MCF 10A (cell line): Measurements from ENCODE around the gene FOXN3. TPM values are rescaled to one million over a fixed set of nuclear protein-coding genes. Genes with fewer than 3 reads are reported as not detected.

Source experiments
- BruUV-seq: library from RNA; stranded (reverse); fragments of 400-500 nt; replicated peaks from 2 replicates; lab custom pipeline; 2021; lab: Mats Ljungman, UMichigan
- CTCF ChIA-PET: fragments of 300-600 bp; sonication (Branson Sonifier 250); formaldehyde crosslinking; extraction: SDS; loops from one replicate; lab custom pipeline; 2021; ENCODE audit warnings: antibody characterized with exemption, inconsistent platforms; lab: Yijun Ruan, JAX
- POLR2A ChIA-PET: fragments of 300-600, 350-650 bp; sonication (Branson Sonifier 250); formaldehyde crosslinking; extraction: SDS; loops from one replicate; lab custom pipeline; 2020; ENCODE audit warnings: antibody characterized with exemption, inconsistent platforms; lab: Yijun Ruan, JAX
- DNase-seq: peaks from one replicate; pipeline ENCODE4 v3.0.0-alpha.2; 2018; ENCODE audit not compliant: unreplicated experiment
- H3K27ac Mint-ChIP-seq: one replicate; pipeline ENCODE4 v1.8.0; 2022; ENCODE audit warnings: mild to moderate bottlenecking, low read depth, mixed read lengths; ENCODE audit not compliant: unreplicated experiment
- H3K27me3 Mint-ChIP-seq: one replicate; pipeline ENCODE4 v1.8.0; 2022; ENCODE audit warnings: mixed read lengths; ENCODE audit not compliant: insufficient read depth, unreplicated experiment
- H3K36me3 Mint-ChIP-seq: one replicate; pipeline ENCODE4 v1.8.0; 2022; ENCODE audit warnings: mild to moderate bottlenecking, moderate library complexity, mixed read lengths; ENCODE audit not compliant: insufficient read depth, unreplicated experiment
- H3K4me1 Mint-ChIP-seq: one replicate; pipeline ENCODE4 v1.8.0; 2022; ENCODE audit warnings: mixed read lengths; ENCODE audit not compliant: insufficient read depth, unreplicated experiment
- H3K4me3 Mint-ChIP-seq: one replicate; pipeline ENCODE4 v1.8.0; 2022; ENCODE audit warnings: mild to moderate bottlenecking, moderate library complexity, mixed read lengths; ENCODE audit not compliant: unreplicated experiment
- H3K9me3 Mint-ChIP-seq: one replicate; pipeline ENCODE4 v1.8.0; 2022; ENCODE audit warnings: mixed read lengths; ENCODE audit not compliant: unreplicated experiment
- intact Hi-C: fragments of 100-400 bp; cut with micrococcal nuclease; formaldehyde crosslinking; loops from 2 replicates; pipeline ENCODE4 v1.14.1; 2022
- total RNA-seq: library from RNA; stranded (reverse); gene quantifications from 2 replicates; pipeline ENCODE4 v1.2.3, GENCODE V29; 2022
- TF ChIP-seq, protein P1 (sequence below): fragments of 200-600 bp; IDR thresholded peaks from one replicate; pipeline ENCODE4 v1.8.0; 2022; ENCODE audit warnings: antibody characterized with exemption, mild to moderate bottlenecking; ENCODE audit not compliant: unreplicated experiment

Gene FOXN3
- total RNA-seq, 1 experiment from 2014 or later, result 27.1 TPM

DNA sequence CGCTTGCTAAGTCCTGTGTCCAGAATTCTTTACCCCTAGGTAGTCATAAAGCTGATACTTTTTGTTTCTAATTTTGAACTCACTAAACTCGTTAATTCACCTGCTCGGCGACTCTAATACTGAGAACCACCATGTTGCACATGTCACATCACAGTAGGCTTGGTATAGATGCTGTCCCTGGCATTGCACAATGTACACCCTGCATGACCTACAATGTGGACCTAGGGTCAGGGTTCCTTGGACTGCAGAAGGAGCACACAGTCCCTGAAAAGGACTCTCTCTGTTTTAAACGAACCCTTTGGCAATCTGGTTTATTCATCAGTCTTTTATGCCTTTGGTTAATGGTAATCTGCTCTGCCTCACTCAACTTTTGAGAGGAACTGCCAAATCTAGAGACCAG, 272.4 kb downstream of the FOXN3 start:
- no peaks in the 10 kb centered on the region for H3K27me3 Mint-ChIP-seq
- H3K27ac Mint-ChIP-seq, result no peak overlapping the region
- DNase-seq, result no peak
- TF ChIP-seq, protein P1, sequence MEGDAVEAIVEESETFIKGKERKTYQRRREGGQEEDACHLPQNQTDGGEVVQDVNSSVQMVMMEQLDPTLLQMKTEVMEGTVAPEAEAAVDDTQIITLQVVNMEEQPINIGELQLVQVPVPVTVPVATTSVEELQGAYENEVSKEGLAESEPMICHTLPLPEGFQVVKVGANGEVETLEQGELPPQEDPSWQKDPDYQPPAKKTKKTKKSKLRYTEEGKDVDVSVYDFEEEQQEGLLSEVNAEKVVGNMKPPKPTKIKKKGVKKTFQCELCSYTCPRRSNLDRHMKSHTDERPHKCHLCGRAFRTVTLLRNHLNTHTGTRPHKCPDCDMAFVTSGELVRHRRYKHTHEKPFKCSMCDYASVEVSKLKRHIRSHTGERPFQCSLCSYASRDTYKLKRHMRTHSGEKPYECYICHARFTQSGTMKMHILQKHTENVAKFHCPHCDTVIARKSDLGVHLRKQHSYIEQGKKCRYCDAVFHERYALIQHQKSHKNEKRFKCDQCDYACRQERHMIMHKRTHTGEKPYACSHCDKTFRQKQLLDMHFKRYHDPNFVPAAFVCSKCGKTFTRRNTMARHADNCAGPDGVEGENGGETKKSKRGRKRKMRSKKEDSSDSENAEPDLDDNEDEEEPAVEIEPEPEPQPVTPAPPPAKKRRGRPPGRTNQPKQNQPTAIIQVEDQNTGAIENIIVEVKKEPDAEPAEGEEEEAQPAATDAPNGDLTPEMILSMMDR, result no peak
- H3K4me1 Mint-ChIP-seq, result peaks cover 9% of the 10 kb centered on the region
- BruUV-seq, result no TSS peak
- no peaks in the 10 kb centered on the region for H3K9me3 Mint-ChIP-seq
- intact Hi-C loops, result no loop called here
- no peak overlapping the region for H3K4me3 Mint-ChIP-seq
- CTCF ChIA-PET, result no interaction called here
- H3K36me3 Mint-ChIP-seq, result no peaks in the 10 kb centered on the region
- POLR2A ChIA-PET, result interaction anchor here (1.6 kb wide), 1 partner anchor 10 kb away, joined by 5 read pairs; no protein-coding TSS in a partner anchor

DNA sequence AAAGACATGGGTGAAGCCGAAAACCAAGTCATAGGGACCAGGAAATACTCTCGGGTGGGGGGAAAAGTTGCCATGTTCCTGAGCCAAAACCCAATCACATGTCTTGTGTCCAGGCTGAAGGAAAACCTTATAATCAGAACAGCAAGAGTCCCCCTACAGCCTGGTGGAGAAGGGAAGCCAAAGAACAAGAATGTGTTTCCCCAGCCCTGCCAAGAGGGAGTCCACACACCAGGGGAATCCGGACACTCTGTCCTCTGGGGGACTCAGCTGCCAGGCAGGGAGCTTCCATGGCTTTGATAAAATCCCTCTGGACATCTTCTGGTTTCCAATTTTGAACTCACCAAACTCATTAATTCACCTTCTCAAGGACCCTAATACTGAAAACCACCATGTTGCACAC, 273.0 kb downstream of the FOXN3 start:
- intact Hi-C loops, result no loop called here
- Mint-ChIP-seq H3K9me3 (no peaks in the 10 kb centered on the region), H3K36me3 (no peaks in the 10 kb centered on the region), H3K27ac (no peak overlapping the region), H3K4me1 (peaks cover 9% of the 10 kb centered on the region), H3K4me3 (no peak overlapping the region), H3K27me3 (no peaks in the 10 kb centered on the region)
- ChIA-PET CTCF (no interaction called here), POLR2A (interaction anchor here (1.6 kb wide), 1 partner anchor 11 kb away, joined by 5 read pairs; no protein-coding TSS in a partner anchor)
- TF ChIP-seq, protein P1, result no peak
- no TSS peak for BruUV-seq
- DNase-seq, result no peak

GRCh38 chr14:89143595-89143994, 273.4 kb downstream of the FOXN3 start:
- Mint-ChIP-seq H3K4me3 (no peak overlapping the region), H3K27me3 (no peaks in the 10 kb centered on the region), H3K27ac (no peak overlapping the region), H3K36me3 (no peaks in the 10 kb centered on the region), H3K9me3 (no peaks in the 10 kb centered on the region), H3K4me1 (peaks cover 9% of the 10 kb centered on the region)
- no peak for DNase-seq
- intact Hi-C loops, result no loop called here
- TF ChIP-seq, protein P1, result no peak
- no TSS peak for BruUV-seq
- POLR2A ChIA-PET, result interaction anchor here (0.6 kb wide), 1 partner anchor 439 kb away, joined by 3 read pairs; no protein-coding TSS in a partner anchor
- CTCF ChIA-PET, result interaction anchor here (0.6 to 0.8 kb wide), 2 partner anchors 16 to 172 kb away, joined by 3 to 4 read pairs; no protein-coding TSS in a partner anchor

DNA sequence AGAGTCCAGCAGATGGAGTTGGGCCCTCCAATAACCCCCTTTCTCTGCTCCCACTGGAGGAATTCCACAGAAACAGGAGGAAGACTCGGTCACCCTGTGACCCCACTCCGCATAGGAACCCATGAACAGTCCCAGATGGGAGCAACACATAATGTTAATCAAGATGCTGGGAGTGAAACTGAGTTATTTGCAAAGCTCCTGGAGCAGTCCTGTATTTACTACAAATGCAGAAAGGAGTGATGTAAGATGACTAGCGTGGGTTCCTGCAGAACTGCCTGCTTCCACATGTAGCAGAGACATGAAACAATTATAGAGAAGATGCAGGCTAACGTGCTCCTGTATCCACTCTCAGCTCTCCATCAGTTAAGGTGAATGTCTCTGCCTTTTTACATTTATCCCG, 274.7 kb downstream of the FOXN3 start:
- CTCF ChIA-PET, result interaction anchor here (0.6 kb wide), 3 partner anchors 57 to 422 kb away, joined by 3 to 4 read pairs (median 3); no protein-coding TSS in a partner anchor
- no peaks in the 10 kb centered on the region for H3K9me3 Mint-ChIP-seq
- TF ChIP-seq, protein P1, result no peak
- no peaks in the 10 kb centered on the region for H3K27me3 Mint-ChIP-seq
- no peak for DNase-seq
- H3K27ac Mint-ChIP-seq, result no peak overlapping the region
- H3K36me3 Mint-ChIP-seq, result no peaks in the 10 kb centered on the region
- H3K4me3 Mint-ChIP-seq, result no peak overlapping the region
- no TSS peak for BruUV-seq
- peaks cover 20% of the 10 kb centered on the region for H3K4me1 Mint-ChIP-seq
- POLR2A ChIA-PET, result interaction anchor here (1.4 to 1.5 kb wide), 2 partner anchors 12 to 102 kb away, joined by 4 to 5 read pairs; no protein-coding TSS in a partner anchor
- intact Hi-C loops, result no loop called here
